Stimulated activated naive CD4-positive, alpha-beta T cell (primary cell): ENCODE results near the gene DNM1.
"Not testable (repeated sequence)": the region's sequence is repeated elsewhere in the genome, so short reads cannot be mapped to it uniquely, and the experiment has no call there.

ENCODE experiments used
- DNase-seq, 6 experiments: peaks; one replicate each; lab custom pipeline; 2025; lab: John Stamatoyannopoulos, UW

DNM1 gene

DNA sequence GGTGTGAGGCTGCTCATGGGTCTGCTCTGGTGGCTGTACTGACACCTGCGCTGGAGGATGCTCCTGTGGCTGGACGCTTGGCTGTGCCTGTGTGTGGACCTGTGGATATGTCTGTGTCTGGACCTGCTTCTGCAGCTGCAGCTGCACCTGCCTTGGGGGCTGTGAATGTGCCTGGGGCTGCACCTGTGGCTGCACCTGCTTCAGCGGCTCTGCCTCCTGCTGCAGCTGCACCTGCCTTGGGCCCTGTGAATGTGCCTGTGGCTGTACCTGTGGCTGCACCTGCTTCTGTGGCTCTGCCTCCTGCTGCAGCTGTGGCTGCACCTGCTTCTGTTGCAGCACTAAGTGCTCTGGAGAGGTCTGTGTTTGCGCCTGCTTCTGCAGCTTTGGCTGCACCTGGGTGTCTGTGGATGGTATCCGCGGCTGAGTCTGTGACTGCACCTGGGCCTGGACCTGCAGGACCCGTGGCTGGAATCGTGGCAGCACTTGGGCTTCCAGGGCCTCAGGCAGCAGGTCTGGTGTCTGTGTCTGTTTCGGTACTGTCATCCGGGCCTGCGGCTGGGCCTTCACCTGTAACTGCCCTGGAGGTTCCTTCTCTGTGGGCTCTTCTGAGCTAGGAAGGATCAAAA is 24.3 kb upstream of the DNM1 start:
- DNase-seq: no peak

DNA sequence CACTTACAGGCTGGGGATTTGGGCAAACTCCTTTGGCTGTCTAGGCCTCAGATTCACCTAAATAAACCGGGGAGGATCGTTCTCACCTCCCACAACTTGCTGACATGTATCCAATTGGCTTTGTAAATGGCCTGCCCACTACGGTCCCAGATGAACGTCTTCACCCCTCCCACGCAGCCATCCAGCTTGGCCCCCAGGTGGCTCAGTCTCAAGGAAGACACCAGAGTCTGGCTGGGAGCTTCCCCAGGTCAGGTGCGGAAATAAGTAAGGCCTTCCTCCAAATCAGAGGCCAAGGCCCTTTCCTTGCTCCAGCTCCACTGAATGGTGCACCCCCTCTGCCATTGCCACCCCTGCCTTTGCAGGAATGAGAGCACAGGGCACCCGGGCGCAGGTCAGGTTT is 23.2 kb upstream of the DNM1 start:
- DNase-seq: no peak

DNA sequence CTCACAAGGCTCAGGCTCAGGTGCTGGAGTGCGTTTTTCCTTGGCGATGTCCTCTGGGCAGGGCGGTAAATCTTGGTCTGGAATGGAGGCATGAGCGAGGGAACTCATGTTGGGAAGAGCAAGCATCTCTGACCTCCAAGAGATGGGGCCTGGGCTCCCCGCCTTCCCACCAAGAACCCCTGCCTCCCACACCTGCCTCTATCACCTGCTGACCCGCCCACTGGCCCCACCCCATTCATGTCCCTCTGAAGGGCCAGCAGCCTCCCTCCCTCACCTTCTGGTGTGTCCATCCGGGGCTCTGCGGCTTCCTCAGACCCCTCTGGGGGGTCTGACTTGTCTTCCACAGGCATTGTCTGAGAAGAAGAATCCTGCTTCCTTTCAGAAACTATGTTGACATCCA is 22.7 kb upstream of the DNM1 start:
- DNase-seq: no peak

DNA sequence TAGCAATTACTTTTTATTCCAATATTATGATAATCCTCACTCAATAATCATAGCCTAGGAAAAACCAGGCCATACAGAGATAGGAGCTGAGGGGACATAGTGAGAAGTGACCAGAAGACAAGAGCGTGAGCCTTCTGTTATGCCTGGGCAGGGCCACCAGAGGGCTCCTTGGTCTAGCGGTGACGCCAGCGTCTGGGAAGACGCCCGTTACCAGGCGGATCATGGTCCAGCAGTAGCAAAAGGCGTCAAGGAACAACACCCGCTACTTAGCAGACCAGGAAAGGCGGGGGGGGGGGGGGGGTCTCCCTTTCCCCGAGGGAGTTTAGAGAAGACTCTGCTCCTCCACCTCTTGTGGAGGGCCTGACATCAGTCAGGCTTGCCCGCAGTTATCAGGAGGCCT is 21.7 kb upstream of the DNM1 start:
- DNase-seq: not testable (repeated sequence)

DNA sequence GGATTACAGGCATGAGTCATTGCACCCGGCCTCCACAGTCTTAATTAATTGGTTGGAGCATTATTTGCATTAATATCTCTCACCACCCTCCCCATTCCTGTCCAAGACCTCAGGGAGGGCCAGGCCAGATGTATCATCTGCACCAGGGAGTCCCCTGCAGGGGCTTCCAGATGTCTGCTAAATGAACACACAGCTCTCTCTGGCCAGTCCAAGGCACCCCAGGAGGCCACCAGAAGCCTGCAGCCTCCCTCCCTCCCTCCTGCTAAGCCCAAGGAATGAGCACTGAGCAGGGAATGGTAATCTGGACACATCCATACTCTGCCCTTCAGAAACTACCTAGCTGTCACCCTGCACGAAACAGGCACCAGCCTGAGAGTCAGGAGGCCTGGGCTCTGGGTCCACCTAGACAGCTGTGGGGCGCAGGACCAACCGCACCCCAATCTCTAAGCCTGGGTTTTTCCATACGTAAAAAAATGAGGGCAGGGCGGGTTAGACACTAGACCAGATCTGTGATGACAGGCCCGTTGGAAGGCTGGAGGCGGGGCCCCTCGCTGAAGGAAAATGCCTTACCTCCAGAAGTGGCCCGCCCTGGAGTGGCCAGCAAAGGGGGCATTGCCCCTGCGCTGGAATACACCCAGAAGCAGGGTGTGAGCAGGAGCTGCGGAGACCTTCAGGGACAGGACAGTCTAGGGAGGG is 20.1 kb upstream of the DNM1 start:
- DNase-seq: no peak

DNA sequence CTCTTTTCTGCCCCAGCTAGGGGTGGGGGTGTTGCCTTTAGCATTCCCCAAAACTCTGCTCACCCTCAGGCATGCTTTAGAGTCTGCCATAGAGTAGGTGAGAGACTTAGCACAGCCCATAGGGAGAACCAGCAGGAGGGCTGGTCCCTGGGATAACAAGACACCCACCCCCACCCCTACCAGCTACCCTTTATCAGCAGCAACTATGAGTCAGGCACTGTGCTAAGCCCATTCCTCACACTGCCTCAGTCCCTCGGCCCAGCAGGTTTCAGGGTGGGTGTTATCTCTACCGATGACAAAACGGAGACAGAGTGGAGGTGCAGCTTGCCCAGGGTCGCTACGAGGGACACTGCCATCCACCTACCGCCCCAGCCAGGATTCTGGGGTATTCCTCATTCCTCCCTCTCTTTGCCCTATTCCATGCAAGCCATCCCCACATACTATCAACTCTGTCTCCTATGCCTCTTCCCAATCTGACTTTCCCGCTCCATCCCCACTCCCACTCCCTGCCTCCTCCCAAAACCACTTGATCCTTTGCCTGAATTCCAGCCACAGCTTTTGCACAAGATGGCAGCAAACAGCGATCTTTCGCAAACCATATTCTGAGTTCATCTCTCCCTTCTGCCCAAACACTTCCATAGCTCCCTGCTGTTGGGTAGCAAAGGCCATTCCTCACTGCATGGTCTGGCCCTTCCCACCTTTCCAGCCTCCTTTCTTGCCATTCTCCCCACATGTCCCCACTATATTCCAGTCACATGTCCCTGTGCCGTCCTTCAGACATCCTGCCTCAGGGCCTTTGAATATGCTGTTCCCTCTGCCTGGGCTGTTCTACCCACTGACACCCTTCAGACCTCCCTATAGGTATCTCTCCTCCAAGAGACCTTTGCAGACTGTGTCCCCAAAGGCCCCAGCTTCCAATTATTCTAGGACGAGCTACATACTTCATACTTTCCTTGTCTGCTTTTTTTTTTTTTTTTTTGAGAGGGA is 16.9 kb upstream of the DNM1 start:
- DNase-seq: no peak

DNA sequence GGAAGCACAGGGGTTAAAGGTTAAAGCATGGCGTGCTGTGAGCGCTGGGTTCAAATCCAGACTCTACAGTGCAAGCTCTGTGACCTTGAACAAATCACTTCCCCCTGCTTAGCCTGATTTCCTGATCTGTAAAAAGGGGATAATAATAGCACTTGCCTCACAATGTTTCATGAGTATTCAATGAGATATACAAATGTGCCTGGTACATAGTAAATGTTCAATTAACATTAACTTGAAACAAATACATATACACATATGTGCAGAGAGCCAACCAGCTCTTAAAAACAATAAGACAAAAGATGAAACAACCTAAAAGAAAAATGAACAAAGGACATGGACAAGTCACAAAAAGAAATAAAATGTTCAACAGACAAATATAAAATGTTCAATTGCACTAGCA is 15.8 kb upstream of the DNM1 start:
- no peak for DNase-seq

DNA sequence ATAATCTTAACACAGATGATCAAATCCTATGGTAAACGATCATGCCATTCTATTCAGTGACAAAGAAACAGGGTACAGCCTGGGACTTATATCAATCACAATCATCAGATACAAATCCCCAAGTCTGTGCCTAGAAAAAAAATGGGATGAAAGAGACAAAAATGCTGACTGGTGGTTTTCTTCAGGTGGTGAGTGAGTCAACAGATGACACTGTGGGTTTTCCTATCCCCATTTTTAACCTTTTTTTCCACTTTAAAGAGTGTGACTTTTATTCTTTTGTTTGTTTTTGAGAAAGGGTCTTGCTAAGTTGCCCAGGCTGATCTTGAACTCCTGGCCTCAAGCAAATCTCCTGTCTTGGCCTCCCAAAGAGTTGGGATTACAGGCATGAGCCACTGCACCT is 15.0 kb upstream of the DNM1 start:
- DNase-seq: no peak

DNA sequence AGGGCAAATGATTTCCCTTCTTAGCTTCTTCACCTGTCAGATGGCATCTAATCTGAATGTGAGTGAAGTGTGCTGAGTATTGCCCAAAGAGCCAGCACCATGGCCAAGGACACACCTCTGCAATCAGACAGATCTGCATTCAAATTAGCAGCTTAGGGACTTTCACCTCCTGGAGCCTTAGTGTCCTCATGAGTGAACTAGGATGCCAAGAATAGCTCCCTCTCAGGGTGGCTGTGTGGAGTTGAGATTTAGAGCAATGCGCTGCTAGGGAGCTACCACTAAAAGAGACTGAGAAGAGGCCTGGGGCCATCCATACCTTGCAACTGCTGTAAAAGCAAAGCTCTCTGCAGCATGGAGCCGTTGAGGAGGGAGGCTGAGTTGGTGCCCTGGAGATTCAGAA is 13.2 kb upstream of the DNM1 start:
- DNase-seq: no peak

DNA sequence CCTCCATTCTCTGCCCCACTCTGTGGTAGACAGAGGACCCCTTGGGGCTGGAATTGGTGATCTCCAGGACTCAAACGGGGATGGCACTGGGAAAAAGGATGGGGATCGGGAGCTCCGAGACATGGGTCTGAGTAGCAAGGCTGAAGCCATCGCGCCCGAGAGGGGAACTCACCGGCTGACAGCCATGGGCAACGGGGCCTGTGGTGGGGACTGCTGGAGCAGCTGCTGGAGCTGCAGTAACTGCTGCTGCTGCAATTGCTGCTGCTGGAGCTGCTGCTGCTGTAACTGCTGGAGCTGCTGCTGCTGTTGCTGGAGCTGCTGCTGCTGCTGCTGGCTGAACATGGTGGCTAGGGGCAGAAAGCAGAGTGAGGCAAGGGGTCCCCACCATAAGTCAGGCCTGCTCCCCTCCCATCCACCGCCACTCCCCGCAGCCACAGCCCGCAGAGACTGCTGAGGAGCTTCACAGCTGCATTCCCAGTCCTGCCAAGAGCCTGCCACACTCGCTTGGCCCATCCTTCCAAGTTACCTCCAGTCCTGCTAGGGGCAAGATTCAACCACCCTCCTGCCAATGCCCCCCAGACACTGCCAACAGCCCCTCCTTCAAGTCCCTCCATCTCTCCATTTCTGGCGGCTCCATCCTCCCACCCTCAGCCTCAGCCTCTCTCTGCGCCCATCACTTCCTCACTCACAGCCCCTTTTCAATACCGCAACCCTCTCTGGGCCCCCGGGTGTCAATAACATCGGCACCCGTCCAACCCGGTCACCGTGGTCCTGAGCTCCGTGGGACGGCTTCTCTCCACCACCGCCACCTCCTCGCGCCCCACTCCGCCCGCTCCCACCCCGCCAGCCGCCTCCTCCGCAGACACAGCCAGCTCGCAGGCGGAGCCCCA is 12.4 kb upstream of the DNM1 start:
- DNase-seq: peak in 2 of 6 experiments; percentile 74 to 77

DNA sequence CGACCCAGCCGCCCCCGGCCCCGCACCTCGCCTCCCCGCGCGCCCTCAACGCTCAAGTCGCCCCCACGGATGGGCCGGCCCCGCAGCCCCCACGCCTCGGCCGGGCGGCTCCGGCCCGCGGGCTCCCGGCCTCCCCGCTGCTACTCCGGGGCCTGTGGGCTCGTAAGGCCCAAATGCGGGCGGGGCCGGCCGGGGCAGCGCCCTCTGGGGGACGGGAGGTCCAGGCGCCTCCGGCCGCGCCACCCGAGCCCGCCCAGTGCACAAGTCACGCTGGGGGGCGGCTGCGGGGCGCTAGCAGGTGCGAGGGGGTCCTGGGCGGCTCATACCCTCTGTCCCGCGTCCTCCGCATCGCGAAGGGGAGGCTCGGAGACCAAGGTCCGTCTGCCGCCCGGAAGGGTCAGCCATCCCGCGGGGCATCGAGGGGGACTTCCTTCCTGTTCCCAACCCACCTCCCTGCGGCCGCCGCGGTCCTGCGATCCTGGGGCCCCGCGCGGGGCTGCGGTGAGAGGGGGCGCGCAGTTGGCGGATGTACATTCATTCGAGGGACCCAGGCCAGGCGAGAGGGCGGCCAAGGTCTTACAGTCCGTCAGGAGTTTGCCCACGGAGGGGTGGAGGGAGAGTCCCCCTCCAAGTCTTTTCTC is 11.7 kb upstream of the DNM1 start, which contains the start of gene CIZ1:
Gene CIZ1 (minus strand): TSS at position 167 of the 641 bp plus-strand sequence. CDS start 715 bp downstream, outside the sequence.
- DNase-seq: peak; percentile 23 to 77 (median 61)

DNA sequence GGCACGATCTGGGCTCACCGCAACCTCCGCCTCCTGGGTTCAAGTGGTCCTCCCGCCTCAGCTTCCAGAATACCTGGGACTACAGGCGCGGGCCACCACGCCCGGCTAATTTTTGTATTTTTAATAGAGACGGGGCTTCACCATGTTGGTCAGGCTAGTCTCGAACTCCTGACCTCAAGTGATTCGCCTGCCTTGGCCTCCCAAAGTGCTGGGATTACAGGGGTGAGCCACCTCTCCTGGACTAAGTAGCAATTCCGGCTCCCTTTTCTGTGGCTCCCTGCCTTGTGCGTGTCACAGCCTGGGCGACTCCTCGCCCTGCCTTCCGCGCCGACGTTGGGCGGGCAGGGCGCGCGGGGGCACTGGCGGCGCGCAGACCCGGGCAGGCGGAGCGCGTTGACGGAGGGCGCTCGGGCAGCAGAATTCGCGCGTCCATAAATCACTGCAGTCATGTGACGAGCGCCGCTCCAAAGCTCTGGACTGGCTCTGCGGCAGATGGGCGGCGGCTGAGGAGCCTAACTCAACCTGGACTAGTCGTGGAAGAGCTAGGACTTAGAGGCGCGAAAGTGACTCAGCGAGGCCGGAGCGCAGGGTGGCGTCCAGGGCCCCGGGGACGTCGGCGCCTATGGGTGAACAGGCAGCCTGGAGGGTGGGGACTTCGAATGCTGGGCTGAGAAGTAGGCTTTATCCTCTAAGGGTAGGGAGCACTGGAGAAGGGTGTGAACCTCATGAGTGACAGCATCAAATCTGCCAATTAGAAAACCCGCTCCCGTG is 10.4 kb upstream of the DNM1 start:
- DNase-seq: peak in 5 of 6 experiments; percentile 21 to 53 (median 24)

DNA sequence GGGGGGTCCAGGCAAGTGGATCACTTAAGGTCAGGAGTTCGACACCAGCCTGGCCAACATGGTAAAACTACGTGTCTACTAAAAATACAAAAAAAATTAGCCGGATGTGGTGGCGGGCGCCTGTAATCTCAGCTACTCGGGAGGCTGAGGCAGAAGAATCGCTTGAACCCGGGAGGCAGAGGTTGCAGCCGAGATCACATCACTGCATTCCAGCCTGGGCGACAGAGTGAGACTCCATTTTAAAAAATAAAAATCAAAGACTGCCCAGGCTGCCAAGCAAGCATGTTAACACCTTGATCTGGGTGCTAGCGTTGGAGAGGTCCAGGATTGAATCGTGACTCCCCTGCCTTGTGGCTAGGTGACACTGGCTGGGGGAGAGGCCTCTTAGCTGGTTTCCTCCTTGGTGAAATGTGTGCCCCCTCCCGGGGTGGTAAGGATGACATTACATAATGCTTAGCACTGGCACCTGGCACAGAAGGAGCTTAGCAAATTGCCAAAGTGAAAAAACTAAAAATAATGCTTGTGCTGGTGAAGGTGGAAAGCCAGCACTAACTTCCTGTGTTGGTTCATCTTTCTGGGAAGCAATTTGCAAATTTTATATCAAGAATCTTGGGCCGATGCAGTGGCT is 9.6 kb upstream of the DNM1 start:
- DNase-seq: no peak

DNA sequence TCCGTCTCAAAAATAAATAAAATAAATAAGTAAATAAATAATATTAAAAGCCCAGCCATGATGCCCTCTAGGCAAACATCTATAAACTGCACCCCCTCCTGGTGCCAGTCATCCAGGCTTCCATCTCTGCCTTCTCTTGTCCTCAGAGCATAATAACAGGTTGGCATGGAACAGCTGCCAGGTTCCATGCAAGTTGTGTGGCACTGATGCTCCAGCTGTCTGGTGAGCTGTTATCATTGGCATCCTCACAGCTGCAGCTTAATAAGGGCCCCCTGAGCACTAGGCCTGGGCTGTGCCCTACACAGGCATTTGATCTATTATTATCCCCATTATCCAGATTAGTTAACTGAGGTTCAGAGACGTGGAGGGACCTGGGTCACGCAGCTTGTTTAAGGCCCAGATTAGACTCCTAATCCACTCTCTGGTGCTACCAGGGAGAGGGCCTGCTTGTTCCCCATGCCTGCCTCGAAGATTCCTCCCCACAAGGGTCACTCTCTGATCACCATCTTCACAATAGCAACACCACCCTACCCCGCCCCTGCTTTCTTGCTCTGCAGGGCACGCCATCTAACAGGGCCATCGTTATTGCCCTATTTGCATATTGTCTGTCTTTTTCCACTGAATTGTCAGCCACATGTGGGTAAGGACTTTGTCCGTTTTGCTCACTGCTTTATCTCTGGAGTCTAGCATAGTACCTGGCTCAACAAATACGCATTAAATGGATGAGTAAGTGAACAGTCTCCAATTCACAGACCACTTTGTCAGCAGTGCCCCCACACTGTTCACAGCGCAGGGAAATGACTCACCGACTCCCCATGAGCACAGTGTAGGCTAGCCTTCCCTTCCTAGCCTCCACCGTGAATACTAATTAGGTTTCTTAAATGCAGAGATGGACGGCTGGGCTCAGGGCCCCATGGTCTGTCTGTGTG is 1.5 kb upstream of the DNM1 start:
- DNase-seq: no peak

DNA sequence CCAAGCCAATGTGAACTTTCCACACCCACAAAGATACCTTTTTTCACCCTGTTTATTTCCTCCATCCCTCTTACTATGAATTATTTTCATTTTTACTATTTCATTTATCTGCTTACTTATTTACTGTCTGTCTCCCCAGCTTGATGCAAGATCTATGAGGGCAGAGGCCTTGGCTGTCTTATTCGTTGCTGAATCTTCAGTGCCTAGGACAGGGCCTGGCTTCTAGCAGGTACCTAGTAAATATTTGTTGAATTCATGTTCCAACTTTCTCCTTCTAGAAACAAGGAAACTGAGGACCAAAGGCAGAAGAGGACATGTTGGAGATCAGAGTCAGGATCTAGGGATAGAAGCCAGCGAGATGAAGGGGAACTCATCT is 543 bp upstream of the DNM1 start:
- no peak for DNase-seq

DNA sequence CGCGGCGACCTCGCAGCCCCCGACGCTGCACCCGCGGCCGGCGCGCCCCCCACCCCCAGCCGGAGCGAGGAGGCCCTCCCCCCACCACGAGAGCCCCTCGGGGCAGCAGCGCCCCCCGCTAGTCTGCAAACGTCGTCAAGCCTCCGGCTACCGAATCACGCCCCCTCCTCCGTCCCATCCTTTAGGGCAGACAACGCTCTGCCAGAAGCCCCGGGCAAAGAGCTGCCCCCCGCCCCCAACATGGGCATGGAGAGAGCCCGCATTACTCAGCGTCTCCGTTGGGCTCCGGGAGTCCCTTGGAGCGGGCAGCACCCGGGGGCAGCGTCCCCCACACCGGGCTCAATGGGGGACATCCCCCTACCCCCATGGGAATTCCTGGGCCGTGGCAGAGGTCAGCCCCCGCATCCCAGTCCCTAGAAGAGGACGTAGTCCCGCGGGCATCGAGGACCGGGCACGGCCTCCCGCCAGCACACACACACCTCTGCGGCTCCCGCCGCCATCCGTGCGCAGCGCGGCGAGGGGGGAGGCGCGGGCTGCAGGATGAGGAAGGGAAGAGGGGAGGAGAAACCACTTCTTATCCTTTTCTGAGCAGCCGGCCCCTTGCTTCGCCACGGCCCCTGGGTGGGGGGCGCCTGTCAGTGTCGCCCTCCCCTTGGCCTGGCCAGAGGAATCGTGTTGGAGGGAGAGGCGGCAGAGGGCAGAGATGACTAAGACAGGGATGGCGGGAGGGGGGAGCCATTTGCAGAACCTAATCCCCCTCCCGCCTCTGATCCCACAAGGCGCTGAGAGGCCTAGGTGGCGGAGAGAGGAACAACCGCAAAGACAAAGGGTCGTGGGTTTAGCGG is 750 bp downstream of the DNM1 start:
- DNase-seq: peak in 2 of 6 experiments; percentile 12 to 22

DNA sequence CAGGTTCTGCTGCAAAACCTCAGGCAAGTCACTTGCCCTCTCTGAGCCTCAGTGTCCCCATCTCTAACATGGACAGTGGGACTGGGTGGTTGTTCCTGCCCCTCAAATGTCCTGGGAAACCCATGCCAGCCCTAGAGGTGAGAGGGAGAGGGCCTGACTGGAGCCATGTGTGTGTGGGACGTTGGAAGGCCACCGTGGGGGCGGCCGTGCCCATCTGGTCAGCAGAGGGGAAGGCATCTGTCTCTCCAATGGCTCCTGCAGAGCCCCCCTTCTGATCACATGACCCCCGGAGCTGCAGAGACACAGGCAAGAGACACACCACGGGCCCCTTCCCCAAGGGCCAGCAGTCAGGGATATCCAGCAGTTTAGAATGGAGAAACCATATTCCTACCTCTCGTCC is 1.7 kb downstream of the DNM1 start:
- no peak for DNase-seq
